GM19238 (cell line): ENCODE results near the gene PITPNB.

Source experiments
- DNase-seq: peaks from one replicate; pipeline ENCODE4 v3.0.0; 2011; ENCODE audit warnings: low spot score; ENCODE audit not compliant: insufficient read length

PITPNB gene

GRCh38 chr22:27880778-27881394 lies 38.2 kb downstream of the PITPNB start:
- DNase-seq: no peak

- DNase-seq: no peak
These were observed 39.1 kb downstream of the PITPNB start for GRCh38 chr22:27879923-27880322.

- DNase-seq: no peak
These were observed 40.5 kb downstream of the PITPNB start for GRCh38 chr22:27878541-27878940.

GRCh38 chr22:27877501-27877900 lies 41.6 kb downstream of the PITPNB start:
- no peak for DNase-seq

GRCh38 chr22:27876684-27877083 lies 42.4 kb downstream of the PITPNB start:
- DNase-seq: no peak

GRCh38 chr22:27875951-27876350 lies 43.1 kb downstream of the PITPNB start:
- DNase-seq: no peak

- DNase-seq: no peak
These were observed 44.3 kb downstream of the PITPNB start for GRCh38 chr22:27874764-27875163.

GRCh38 chr22:27874185-27874584 lies 44.9 kb downstream of the PITPNB start:
- DNase-seq: no peak

- DNase-seq: no peak
These were observed 45.6 kb downstream of the PITPNB start for GRCh38 chr22:27873472-27873871.

GRCh38 chr22:27872488-27872887 lies 46.6 kb downstream of the PITPNB start:
- no peak for DNase-seq

GRCh38 chr22:27871306-27872014 lies 47.6 kb downstream of the PITPNB start:
- no peak for DNase-seq

GRCh38 chr22:27870234-27871191 lies 48.5 kb downstream of the PITPNB start:
- no peak for DNase-seq

GRCh38 chr22:27868732-27869282 lies 50.2 kb downstream of the PITPNB start:
- no peak for DNase-seq

GRCh38 chr22:27867953-27868731 lies 50.9 kb downstream of the PITPNB start:
- no peak for DNase-seq

- no peak for DNase-seq
These were observed 51.7 kb downstream of the PITPNB start for GRCh38 chr22:27867085-27867952.

- no peak for DNase-seq
These were observed 52.6 kb downstream of the PITPNB start for GRCh38 chr22:27866135-27867084.

GRCh38 chr22:27865496-27865895 lies 53.6 kb downstream of the PITPNB start:
- no peak for DNase-seq

- no peak for DNase-seq
These were observed 55.5 kb downstream of the PITPNB start for GRCh38 chr22:27863556-27863955.

GRCh38 chr22:27863001-27863400 lies 56.1 kb downstream of the PITPNB start:
- DNase-seq: no peak
